ENCODE results near the gene H2AZ2. TPM values are rescaled to one million over a fixed set of nuclear protein-coding genes. Genes with fewer than 3 reads are reported as not detected.

Gene H2AZ2
- total RNA-seq: 188 and 192 TPM in 2 replicates

GRCh38 chr7:44847920-44848634 is at the start of gene H2AZ2:
TSS of gene H2AZ2 (minus strand) at chr7:44848087. CDS start at chr7:44847971, 116 bp downstream.
- Mint-ChIP-seq H3K4me1 (peaks cover 49% of the 10 kb centered on the region), H3K27me3 (peaks cover 2% of the 10 kb centered on the region), H3K27ac (peak within 1 kb of the TSS; percentile 99), H3K9me3 (no peaks in the 10 kb centered on the region), H3K4me3 (peak within 1 kb of the TSS; percentile 99), H3K36me3 (ENCODE audit: low read depth) (no peaks in the 10 kb centered on the region)
- peak; percentile 100 for DNase-seq
- intact Hi-C loops (cut with micrococcal nuclease): loop anchor here (1.0 to 2.0 kb wide), 13 partner anchors 9 to 766 kb away; partner anchors contain the start of genes MYO1G, OGDH, POLM and PURB

GRCh38 chr7:44897309-44897708 is 49.4 kb upstream of the H2AZ2 start:
- H3K4me1 Mint-ChIP-seq: peaks cover 17% of the 10 kb centered on the region
- H3K4me3 Mint-ChIP-seq: no peak overlapping the region
- H3K27ac Mint-ChIP-seq: no peak overlapping the region
- DNase-seq: no peak
- no peaks in the 10 kb centered on the region for H3K9me3 Mint-ChIP-seq
- H3K27me3 Mint-ChIP-seq: no peaks in the 10 kb centered on the region
- H3K36me3 Mint-ChIP-seq (ENCODE audit: low read depth): no peaks in the 10 kb centered on the region
- intact Hi-C loops (cut with micrococcal nuclease): no loop called here

- no peak overlapping the region for H3K4me3 Mint-ChIP-seq
- H3K9me3 Mint-ChIP-seq: no peaks in the 10 kb centered on the region
- H3K36me3 Mint-ChIP-seq (ENCODE audit: low read depth): no peaks in the 10 kb centered on the region
- intact Hi-C loops (cut with micrococcal nuclease): no loop called here
- no peak for DNase-seq
- no peak overlapping the region for H3K27ac Mint-ChIP-seq
- peaks cover 31% of the 10 kb centered on the region for H3K4me1 Mint-ChIP-seq
- no peaks in the 10 kb centered on the region for H3K27me3 Mint-ChIP-seq
Observed at GRCh38 chr7:44894888-44895580, 47.1 kb upstream of the H2AZ2 start.

GRCh38 chr7:44893710-44894234 is 45.9 kb upstream of the H2AZ2 start:
- no peak for DNase-seq
- no peak overlapping the region for H3K4me3 Mint-ChIP-seq
- H3K4me1 Mint-ChIP-seq: peaks cover 34% of the 10 kb centered on the region
- intact Hi-C loops (cut with micrococcal nuclease): no loop called here
- no peaks in the 10 kb centered on the region for H3K36me3 Mint-ChIP-seq (ENCODE audit: low read depth)
- no peaks in the 10 kb centered on the region for H3K27me3 Mint-ChIP-seq
- H3K9me3 Mint-ChIP-seq: no peaks in the 10 kb centered on the region
- H3K27ac Mint-ChIP-seq: no peak overlapping the region

- no peaks in the 10 kb centered on the region for H3K27me3 Mint-ChIP-seq
- H3K4me1 Mint-ChIP-seq: peaks cover 35% of the 10 kb centered on the region
- peak overlapping the region; percentile 47 for H3K4me3 Mint-ChIP-seq
- no peaks in the 10 kb centered on the region for H3K9me3 Mint-ChIP-seq
- intact Hi-C loops (cut with micrococcal nuclease): loop anchor here (1.0 kb wide), 1 partner anchor 24 kb away; no protein-coding TSS in a partner anchor
- no peaks in the 10 kb centered on the region for H3K36me3 Mint-ChIP-seq (ENCODE audit: low read depth)
- H3K27ac Mint-ChIP-seq: peak overlapping the region; percentile 94
- DNase-seq: no peak
Observed at GRCh38 chr7:44891791-44892190, 43.9 kb upstream of the H2AZ2 start.

GRCh38 chr7:44891372-44891771 is 43.5 kb upstream of the H2AZ2 start:
- Mint-ChIP-seq H3K27me3 (no peaks in the 10 kb centered on the region), H3K36me3 (ENCODE audit: low read depth) (no peaks in the 10 kb centered on the region), H3K4me3 (peak overlapping the region; percentile 47)

GRCh38 chr7:44889086-44889781 is 41.3 kb upstream of the H2AZ2 start:
- H3K4me3 Mint-ChIP-seq: no peak overlapping the region
- DNase-seq: no peak
- H3K9me3 Mint-ChIP-seq: no peaks in the 10 kb centered on the region
- intact Hi-C loops (cut with micrococcal nuclease): no loop called here
- H3K27ac Mint-ChIP-seq: peak overlapping the region; percentile 68
- H3K36me3 Mint-ChIP-seq (ENCODE audit: low read depth): peaks cover 9% of the 10 kb centered on the region
- no peaks in the 10 kb centered on the region for H3K27me3 Mint-ChIP-seq
- peaks cover 41% of the 10 kb centered on the region for H3K4me1 Mint-ChIP-seq

More at GRCh38 chr7:44891372-44891771, 43.5 kb upstream of the H2AZ2 start:
- Mint-ChIP-seq H3K9me3 (no peaks in the 10 kb centered on the region), H3K4me1 (peaks cover 38% of the 10 kb centered on the region), H3K27ac (peak overlapping the region; percentile 94)
- intact Hi-C loops (cut with micrococcal nuclease): loop anchor here (1.0 kb wide), 1 partner anchor 24 kb away; no protein-coding TSS in a partner anchor
- DNase-seq: peak; percentile 82

GRCh38 chr7:44887293-44887692 is 39.4 kb upstream of the H2AZ2 start:
- peaks cover 25% of the 10 kb centered on the region for H3K36me3 Mint-ChIP-seq (ENCODE audit: low read depth)
- intact Hi-C loops (cut with micrococcal nuclease): no loop called here
- peak; percentile 66 for DNase-seq
- H3K4me3 Mint-ChIP-seq: no peak overlapping the region
- H3K27me3 Mint-ChIP-seq: no peaks in the 10 kb centered on the region
- H3K27ac Mint-ChIP-seq: peak overlapping the region; percentile 99
- peaks cover 49% of the 10 kb centered on the region for H3K4me1 Mint-ChIP-seq
- H3K9me3 Mint-ChIP-seq: no peaks in the 10 kb centered on the region

- DNase-seq: peak; percentile 99
- Mint-ChIP-seq H3K9me3 (no peaks in the 10 kb centered on the region), H3K4me1 (peaks cover 42% of the 10 kb centered on the region), H3K36me3 (ENCODE audit: low read depth) (peaks cover 39% of the 10 kb centered on the region), H3K4me3 (peak within 1 kb of the TSS; percentile 97), H3K27ac (peak within 1 kb of the TSS; percentile 99), H3K27me3 (no peaks in the 10 kb centered on the region)
- intact Hi-C loops (cut with micrococcal nuclease): loop anchor here (1.0 to 2.0 kb wide), 13 partner anchors 28 to 313 kb away; partner anchors contain the start of genes DDX56, H2AZ2, MYO1G and OGDH
Observed at GRCh38 chr7:44885394-44886317, 37.8 kb upstream of the H2AZ2 start, which contains the start of gene PURB. TSS of gene PURB (minus strand) at chr7:44885530. CDS start at chr7:44885348, 182 bp downstream.

- Mint-ChIP-seq H3K27me3 (no peaks in the 10 kb centered on the region), H3K9me3 (no peaks in the 10 kb centered on the region), H3K4me1 (peaks cover 50% of the 10 kb centered on the region), H3K4me3 (peak overlapping the region; percentile 97), H3K27ac (peak overlapping the region; percentile 88), H3K36me3 (ENCODE audit: low read depth) (peaks cover 48% of the 10 kb centered on the region)
- intact Hi-C loops (cut with micrococcal nuclease): loop anchor here (1.0 to 5.0 kb wide), 14 partner anchors 28 to 312 kb away; partner anchors contain the start of genes DDX56, H2AZ2, MYO1G and OGDH
- DNase-seq: peak; percentile 88
Observed at GRCh38 chr7:44884621-44885393, 36.9 kb upstream of the H2AZ2 start.

GRCh38 chr7:44883961-44884620 is 36.2 kb upstream of the H2AZ2 start:
- H3K4me3 Mint-ChIP-seq: peak overlapping the region; percentile 97
- H3K27me3 Mint-ChIP-seq: no peaks in the 10 kb centered on the region
- H3K9me3 Mint-ChIP-seq: no peaks in the 10 kb centered on the region
- intact Hi-C loops (cut with micrococcal nuclease): loop anchor here (2.0 to 5.0 kb wide), 2 partner anchors 143 to 311 kb away; partner anchors contain the start of gene DDX56
- peak overlapping the region; percentile 88 for H3K27ac Mint-ChIP-seq
- H3K36me3 Mint-ChIP-seq (ENCODE audit: low read depth): peaks cover 52% of the 10 kb centered on the region
- H3K4me1 Mint-ChIP-seq: peaks cover 53% of the 10 kb centered on the region
- DNase-seq: peak; percentile 64
